HG03095 (cell line): Measurements from ENCODE around the gene AADAC.
"Not testable (repeated sequence)": the region's sequence is repeated elsewhere in the genome, so short reads cannot be mapped to it uniquely, and the experiment has no call there.

Source experiments
- ATAC-seq: cut with Tn5 transposase; IDR thresholded peaks from one replicate; pipeline ENCODE4 v1.9.1; 2021; ENCODE audit warnings: moderate library complexity; ENCODE audit not compliant: unreplicated experiment

AADAC gene

DNA sequence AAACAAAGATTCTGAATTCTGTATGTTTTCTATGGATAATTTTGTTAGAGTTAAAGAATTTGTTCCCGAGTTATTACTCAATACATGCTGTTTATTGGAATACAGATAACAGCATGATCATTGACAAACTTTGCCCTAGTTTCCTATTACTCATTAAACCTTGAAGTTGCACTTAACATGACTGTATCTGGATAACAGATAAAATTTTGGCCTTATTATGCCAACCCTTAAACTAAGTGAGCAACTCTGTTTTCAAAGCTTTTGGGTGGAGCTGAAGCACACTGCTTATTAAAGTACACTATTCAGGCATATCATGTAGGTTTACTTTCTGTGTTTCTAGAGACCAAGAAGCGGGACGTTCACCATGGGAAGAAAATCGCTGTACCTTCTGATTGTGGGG lies at the start of gene AADAC:
Gene AADAC, plus strand, starts transcription at position 318 of the 400 bp plus-strand sequence. Its CDS starts 47 bp downstream, at position 365.
- ATAC-seq: no peak

DNA sequence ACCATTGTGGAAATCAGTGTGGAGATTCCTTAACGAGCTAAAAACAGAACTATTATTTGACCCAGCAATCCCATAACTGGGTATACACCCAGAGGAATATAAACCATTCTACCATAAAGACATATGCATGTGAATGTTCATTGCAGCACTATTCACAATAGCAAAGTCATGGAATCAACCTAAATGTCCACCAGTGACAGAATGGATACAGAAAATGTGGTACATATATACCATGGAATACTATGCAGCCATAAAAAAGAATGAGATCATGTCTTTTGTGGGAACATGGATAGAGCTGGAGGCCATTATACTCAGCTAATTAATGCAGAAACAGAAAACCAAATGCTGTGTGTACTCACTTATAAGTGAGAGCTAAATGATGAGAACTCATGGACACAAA lies 49.2 kb upstream of the AADAC start:
- ATAC-seq: not testable (repeated sequence)

DNA sequence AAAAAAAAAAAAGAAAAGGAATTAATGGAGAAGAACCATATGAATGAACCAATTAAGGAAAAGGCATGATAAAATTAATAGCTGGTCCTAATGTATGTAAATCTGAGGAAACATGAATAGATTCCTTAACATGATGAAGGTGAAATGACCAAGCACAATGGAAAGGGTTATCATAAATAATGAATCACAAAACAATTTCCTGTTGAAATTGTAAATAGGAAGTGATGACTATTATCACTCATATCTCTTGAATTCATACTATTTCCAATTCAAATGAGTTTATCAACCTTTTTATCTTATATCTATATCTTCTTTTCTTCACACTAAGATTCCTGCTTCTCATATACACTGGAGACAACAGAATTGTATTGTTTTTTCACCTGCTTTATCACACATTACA lies 48.2 kb upstream of the AADAC start:
- no peak for ATAC-seq

GRCh38 chr3:151766454-151766853 lies 47.5 kb upstream of the AADAC start:
- ATAC-seq: no peak

- ATAC-seq: no peak
Measured at GRCh38 chr3:151768393-151768930, 45.5 kb upstream of the AADAC start.

DNA sequence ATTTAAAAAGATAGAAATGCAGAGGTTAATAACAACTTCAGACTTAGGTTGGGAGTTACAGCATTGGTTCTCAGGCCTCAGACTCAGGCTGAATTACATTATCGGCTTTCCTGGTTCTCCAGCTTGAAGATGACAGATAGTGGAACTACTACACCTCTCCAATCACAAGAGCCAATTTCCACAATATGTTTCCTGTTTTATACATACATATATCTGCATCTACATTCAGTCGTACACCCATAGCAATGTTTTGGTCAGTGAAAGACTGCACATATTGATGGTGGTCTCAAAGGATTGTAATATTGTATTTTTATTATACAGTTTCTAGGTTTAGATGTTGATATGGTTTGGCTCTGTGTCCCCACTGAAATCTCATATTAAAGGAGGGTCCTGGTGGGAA lies 44.7 kb upstream of the AADAC start:
- no peak for ATAC-seq

GRCh38 chr3:151770956-151771355 lies 43.0 kb upstream of the AADAC start:
- ATAC-seq: no peak

DNA sequence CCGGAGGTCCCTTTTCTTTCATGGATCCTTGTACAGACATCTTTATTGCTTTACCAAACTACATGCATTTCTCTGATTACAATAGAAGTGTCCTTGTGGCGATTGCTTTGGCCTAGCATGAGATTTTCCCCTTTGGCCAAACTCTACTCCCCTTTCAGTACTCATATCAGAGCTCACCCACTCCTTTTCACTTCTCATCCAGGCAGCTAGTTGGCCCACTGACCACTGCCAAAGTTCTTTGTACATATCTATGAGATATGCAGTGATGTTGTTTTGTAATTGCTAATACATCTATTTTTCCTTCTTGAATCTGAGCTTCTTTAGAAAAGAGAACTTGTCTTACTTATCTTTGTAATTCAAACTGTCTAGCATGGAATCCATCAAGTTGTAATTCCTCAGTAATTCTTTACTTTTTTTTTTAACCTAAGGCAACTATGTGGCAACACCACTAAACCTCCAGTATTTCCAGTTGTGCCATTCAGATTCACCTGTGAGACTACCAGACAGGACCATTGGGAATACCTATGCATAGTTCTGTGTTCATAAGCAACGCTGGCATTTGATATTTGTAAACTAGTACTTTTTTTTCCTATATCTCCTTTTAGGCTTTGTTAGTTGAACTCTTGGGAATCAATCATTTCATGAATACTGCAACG lies 41.0 kb upstream of the AADAC start:
- no peak for ATAC-seq

GRCh38 chr3:151774235-151774634 lies 39.7 kb upstream of the AADAC start:
- ATAC-seq: no peak

GRCh38 chr3:151774910-151775309 lies 39.0 kb upstream of the AADAC start:
- no peak for ATAC-seq

DNA sequence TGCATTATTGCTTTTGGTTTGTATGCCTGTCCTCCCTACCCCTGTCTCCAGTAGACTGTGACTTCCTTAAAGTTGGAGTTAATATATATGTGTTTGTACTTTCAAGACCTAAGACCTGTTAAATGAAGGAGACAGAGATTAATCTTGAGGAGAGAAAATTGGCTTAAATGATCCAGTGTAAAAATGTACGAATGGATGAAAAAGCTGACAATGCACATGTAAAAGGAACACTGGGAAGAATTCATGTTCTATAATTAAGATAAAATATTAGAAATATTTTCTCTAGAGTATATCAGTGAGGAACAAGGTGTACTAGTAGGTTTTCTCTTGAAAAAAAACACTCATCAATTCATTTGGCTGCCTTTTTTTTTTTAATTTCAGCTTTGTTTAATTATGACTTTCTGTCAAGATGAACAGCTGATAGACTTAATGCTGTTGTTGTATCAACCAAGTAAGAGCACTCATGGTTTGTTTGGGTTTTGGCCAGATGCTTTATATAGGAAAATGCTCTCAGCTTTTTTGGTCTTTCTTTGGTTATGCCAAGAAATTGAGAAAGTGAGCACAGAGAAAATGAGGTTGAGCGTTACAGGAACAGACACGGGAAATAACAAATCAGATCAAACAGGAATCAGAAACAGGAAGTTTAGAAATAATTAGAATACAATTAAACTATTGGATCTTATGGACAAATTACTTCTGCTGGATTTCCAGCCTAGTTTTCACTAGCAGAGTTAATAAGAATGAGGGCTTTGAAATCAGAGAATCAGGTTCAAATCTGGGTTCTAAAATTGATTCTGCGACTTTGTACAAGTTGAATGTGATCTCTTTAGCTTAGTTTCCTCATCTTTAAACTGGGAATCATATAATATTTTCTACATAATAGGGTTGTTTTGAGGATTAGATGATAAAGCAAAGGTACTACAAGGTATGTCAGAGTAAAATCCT lies 38.3 kb upstream of the AADAC start:
- no peak for ATAC-seq

GRCh38 chr3:151776259-151776740 lies 37.6 kb upstream of the AADAC start:
- ATAC-seq: no peak

DNA sequence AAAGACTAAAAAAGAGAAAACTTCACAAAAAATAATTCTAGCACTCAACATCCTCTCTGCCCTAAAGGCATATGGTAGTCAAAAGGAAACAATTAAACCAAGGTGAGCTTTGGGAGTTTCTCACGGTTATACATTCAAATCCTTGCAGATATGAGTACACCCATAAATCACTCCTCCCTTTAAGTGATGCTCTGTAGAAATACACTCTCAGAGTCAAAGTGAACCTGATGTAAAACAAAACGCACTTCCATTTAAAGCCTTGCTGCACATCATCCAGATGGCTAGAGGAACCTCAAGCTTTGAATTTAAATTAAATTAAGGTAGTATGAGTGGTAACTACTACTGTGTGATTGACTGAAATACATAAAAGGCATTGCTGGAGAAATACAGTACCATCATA lies 36.0 kb upstream of the AADAC start:
- no peak for ATAC-seq

- ATAC-seq: no peak
Measured at GRCh38 chr3:151787626-151788025, 26.3 kb upstream of the AADAC start.

- ATAC-seq: no peak
Measured at GRCh38 chr3:151788401-151788800, 25.5 kb upstream of the AADAC start.

GRCh38 chr3:151789853-151790463 lies 24.0 kb upstream of the AADAC start:
- no peak for ATAC-seq

- not testable (repeated sequence) for ATAC-seq
Measured at GRCh38 chr3:151790763-151791162, 23.2 kb upstream of the AADAC start.

DNA sequence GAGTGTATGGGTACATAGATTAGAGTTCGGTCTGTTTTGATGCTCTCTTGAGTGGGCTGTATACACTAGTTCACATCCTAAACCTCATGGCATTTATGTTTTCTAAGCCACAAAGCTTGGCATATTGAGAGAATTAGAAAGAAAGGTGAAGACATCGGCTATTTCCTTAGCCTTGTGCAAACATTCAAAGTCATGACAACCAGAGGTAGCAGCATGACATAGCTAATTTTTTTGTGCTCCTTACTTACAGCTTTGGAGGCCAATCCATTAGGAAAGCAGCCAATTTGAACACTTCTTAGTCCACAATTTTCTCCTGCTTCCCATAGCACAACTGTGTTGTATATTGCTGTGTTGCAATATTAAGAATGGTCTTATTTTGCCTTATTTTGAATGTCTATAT lies 21.5 kb upstream of the AADAC start:
- ATAC-seq: no peak

DNA sequence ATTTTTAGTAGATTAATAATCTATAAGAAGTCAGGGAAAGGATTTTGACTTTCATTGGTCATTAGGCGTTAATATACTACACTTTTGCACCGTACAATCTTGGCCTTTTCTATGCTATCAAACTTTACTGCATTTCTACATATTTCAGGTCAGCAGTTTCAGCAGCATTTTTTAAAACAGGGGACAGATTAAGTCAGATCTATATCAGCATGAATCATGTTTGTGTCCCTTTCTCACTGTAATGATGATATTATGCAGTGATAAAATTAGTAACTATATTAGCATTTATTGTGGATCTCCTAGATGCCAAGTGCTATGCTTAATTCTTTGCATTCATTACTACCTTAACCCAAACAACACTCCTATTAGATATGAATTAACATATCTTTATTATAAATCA lies 20.3 kb upstream of the AADAC start:
- ATAC-seq: no peak

GRCh38 chr3:151794080-151794479 lies 19.8 kb upstream of the AADAC start:
- ATAC-seq: no peak

DNA sequence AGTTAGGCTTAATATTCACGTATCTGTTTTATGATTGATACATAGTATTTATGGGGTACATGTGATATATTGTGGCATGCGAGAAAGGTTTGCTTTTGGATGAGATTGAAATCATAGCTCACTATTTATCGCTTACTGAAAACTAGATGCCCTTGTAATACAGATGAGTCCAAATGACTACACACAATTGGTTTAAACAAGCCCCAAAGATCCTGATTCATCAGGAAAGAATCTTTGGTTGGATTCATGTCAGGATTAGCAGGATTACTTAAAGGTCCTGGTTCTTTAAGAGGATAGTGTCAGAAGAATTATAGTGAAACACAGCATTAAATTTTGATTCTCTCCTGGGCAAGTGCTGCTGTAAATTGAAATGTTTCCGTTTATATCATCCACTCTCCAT lies 18.6 kb upstream of the AADAC start:
- ATAC-seq: no peak
